Activated T-cell treated with anti-CD3 and anti-CD28 coated beads for 24 hours (primary cell): ENCODE measurements around the gene HRH4.

ENCODE experiments used
- DNase-seq: peaks from one replicate; pipeline ENCODE4 v3.0.0-alpha.2; 2020; ENCODE audit warnings: low read depth

The HRH4 gene

DNA sequence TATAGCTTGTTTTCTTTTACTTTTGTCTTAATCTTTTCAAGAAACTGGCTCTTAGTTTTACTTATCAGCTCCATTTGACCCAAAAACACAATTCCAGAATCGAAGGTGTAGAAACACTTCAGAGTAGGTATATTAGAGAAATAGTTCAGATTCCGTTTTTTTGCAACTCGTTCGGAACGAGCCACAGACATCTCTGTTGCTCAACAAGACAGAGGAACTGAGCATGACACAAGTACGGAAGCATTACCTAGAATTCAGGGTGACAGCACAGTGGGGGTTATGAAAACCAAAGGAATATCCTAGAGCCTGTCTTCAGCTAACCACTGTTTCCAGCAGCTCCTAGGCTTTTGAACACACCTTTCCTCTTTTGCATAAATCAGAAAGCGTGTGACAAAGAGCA lies 5.0 kb downstream of the HRH4 start:
- no peak for DNase-seq

DNA sequence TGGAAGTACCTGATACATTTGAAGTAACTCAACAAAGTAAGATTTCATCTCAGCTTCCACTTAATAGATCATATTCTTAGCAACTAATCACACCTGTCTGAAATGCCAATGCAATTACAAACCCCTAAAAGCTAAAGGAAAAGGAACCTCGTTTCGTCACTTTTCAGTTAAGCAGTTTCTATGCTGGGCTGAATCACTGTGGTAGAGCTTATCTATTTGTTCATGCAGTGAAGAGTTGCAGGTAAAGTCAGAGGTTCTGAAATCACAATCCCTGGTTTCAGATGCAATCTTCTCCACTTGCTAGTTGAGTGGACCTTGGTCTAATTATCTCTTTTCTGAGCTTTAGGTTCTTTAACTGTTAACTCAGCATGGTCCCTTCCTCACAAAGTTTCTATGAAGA lies 6.3 kb downstream of the HRH4 start:
- DNase-seq, result no peak

- DNase-seq, result no peak
Measured at GRCh38 chr18:24470022-24470618, 9.7 kb downstream of the HRH4 start.

- no peak for DNase-seq
Measured at GRCh38 chr18:24470805-24471204, 10.4 kb downstream of the HRH4 start.

GRCh38 chr18:24472591-24472990 lies 12.2 kb downstream of the HRH4 start:
- DNase-seq, result no peak

- DNase-seq, result no peak
Measured at GRCh38 chr18:24474406-24474805, 14.0 kb downstream of the HRH4 start.

GRCh38 chr18:24475926-24476589 lies 15.6 kb downstream of the HRH4 start:
- DNase-seq, result no peak

GRCh38 chr18:24479371-24479770 lies 18.9 kb downstream of the HRH4 start:
- DNase-seq, result no peak

GRCh38 chr18:24482821-24483220 lies 22.4 kb downstream of the HRH4 start:
- DNase-seq, result no peak

- DNase-seq, result no peak
Measured at GRCh38 chr18:24485681-24486080, 25.2 kb downstream of the HRH4 start.

DNA sequence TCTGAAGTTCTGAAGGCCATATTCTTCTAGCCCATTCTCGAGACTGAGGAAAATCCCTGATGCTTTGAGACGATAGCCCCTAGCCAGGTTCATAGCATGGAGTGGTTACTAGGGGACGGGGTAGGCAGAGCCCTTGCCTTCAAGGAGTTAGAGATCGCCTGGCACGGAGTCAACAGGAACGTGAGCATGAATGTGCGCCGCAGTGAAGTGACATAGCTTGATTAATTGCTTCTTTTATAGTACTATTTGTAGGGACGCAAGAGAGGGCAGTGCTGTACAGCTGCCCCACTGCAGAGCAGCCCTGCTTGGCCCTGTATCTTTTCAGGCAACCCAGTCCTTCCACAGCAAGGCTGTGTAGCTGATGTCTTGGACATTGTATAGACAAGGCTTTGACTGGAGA lies 26.2 kb downstream of the HRH4 start:
- no peak for DNase-seq

GRCh38 chr18:24488824-24489493 lies 28.5 kb downstream of the HRH4 start:
- DNase-seq, result no peak

DNA sequence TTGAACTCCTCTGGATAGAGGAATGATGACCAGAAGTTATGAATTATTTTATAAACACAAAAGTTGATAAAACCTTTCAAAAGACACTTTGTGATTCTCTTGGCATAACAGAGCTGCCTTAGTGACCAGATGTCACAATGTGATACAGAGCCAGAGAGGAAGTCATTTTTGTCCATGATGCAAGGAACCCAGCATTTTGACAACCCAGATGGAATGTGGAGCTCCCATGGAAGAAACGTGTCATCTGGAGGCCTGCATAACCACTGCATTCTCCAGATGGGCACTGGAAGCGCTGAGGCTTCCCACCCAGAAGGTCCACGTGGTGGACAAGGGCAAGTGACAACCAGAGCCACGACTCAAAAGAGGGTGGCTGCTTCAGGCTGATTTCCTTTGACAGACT lies 30.1 kb downstream of the HRH4 start:
- no peak for DNase-seq

- no peak for DNase-seq
Measured at GRCh38 chr18:24491927-24492834, 31.7 kb downstream of the HRH4 start.

DNA sequence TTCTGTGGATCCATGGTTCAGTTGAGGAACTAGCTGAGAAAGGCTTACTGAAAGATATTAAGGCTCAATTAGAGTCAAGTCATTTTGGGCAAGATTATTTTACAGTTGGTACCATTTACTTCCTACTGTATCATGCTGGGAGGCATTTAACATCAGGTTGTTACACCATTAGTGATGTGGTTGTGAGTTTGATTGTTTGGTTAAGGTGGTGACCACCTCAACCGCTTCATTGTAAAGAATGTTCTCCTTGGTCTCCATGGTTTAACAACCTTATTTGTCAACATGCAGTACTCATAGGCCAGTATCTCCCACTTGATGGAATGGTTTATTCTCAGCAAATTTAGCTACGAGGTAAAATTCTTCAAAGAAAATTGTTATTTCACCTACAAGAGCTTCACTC lies 34.1 kb downstream of the HRH4 start:
- DNase-seq, result no peak

DNA sequence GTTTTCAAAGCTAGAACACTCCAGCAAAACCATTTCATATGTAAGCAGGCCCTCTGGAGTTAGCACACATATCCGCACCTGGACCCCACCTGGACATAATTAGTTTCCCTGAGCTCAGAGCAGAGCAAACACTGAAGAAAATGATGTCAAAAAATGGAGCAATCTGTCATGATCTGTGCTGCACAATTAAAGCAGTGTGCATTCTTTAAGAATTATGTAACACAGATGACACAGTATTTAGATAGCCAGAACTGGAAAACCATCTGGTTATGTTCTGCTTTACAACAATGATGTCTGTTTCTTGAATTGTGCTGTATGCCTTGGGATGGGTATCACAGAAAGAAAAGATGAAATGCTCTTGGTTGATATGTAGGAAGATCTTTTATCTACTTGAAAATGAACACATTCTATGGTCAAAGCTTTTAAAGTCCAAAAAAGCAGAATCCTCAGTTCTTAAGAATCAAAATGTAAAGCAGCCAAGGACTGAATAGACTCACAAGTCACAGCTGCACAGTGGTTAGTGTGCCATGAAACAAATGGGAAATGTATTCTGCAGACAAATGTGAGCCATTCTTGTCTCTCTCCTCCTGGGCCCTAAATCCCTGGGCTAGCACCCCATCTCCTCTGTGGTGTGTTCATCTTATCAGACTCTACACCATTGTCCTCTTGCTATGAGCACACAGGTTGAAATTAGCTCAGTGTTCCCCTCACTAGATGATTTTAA lies 36.8 kb downstream of the HRH4 start:
- DNase-seq, result no peak

- no peak for DNase-seq
Measured at GRCh38 chr18:24499814-24500213, 39.4 kb downstream of the HRH4 start.

DNA sequence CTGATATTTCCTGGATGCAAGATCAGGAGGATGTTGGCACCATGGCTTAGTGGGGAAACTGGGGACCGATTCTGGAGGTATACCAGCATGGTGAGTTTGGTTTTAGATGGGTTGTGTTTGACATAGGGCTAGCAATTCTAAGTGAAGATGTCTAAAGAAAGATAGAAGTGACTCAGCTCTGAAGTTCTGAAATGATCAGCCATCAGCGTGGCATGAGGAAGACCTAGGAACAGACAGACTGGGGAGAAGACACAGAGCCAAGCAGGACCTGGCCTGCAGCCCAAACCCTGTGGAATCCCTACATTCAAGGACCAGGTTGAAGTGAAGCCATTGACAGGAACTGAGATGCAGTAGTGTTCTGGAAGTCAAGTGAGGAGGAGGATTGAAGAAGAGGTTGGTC lies 39.8 kb downstream of the HRH4 start:
- no peak for DNase-seq

GRCh38 chr18:24500766-24501165 lies 40.3 kb downstream of the HRH4 start:
- DNase-seq, result no peak

- DNase-seq, result no peak
Measured at GRCh38 chr18:24502667-24503523, 42.5 kb downstream of the HRH4 start.

DNA sequence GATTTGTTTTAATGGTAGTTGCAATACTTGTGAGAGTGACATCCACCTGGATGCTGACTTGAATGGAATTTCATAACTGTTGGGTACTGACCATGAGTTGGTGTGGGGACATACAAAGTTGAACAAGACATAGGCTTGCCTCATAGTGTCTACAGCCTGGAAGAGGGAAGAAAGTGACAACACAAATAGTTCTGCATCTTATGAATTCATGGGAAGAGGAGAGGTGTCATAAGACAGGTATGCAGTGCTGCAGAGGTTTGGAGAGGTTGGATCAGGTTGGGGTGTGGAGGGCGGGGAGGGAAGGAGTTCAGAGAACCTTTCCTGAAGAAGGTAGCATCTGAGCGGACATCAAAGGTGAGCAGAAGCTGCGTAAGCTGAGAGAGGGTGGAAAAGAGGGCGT lies 44.0 kb downstream of the HRH4 start:
- no peak for DNase-seq
